HG03135 (cell line): Measurements from ENCODE around the gene NOL3.

Experiments used
- ATAC-seq: cut with Tn5 transposase; IDR thresholded peaks from one replicate; pipeline ENCODE4 v1.9.1; 2021; ENCODE audit warnings: mild to moderate bottlenecking, moderate library complexity; ENCODE audit not compliant: unreplicated experiment

Gene NOL3

DNA sequence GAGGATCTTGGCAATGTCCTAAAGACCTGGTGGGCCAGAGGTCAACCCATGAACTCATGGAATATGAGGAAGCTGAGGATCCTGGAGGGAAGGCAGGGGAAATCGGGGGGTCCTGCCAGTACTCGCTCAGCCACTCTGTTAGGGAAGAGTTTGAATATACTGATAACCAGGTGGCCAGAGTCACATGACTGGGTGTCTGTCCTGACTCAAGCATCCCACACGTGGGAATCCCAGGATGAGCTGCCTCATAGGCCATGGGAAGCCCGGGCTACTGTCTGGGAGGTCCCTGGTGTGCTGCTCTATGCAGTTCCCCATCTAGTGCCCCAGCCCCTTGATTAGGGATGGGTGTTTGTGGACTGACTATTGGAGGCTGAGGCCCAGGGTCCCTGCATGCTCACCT lies 18.0 kb downstream of the NOL3 start:
- ATAC-seq: no peak

DNA sequence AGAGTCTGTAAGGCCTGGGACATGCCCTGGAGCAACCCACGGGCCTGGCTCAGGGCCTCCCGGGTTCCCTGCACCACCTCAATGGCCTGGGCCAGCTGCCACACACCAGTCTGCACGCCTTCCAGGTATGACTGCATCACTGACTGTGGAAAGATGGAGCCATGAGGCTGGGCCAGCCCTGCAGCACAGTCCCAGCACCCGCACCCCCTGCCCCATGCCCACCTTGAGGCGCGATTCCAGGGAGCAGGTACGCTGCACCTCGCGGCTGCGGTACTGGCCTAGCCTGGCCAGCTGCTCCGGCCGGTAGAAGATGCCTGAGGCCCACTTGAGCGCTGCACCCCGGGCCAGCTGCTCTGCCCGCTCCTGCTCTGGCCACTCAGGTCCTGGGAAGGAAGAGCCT lies 18.5 kb downstream of the NOL3 start:
- no peak for ATAC-seq

DNA sequence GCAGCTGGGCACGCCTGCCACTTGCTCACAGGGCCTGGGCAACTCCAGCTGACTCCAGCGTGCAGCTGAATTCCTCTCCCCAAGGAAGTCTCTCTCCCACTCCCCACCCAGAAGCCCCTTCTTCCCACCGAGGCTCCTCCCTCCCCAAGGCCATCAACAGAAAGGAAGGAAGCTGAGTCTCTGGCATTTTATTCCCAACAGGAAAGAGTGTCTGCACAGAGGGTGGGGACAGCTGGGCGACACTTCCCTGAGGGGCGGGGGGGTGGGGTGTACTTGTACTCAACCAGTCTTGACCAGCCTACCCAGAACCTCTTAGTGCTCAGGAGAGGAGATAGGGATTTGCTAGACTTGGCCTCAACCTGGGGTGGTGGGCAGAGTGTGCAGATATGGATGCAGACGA lies 19.7 kb downstream of the NOL3 start, which contains the start of gene EXOC3L1:
TSS of gene EXOC3L1 (minus strand) at position 96 of the 400 bp plus-strand sequence. CDS start 460 bp downstream, outside the sequence.
- ATAC-seq: no peak

DNA sequence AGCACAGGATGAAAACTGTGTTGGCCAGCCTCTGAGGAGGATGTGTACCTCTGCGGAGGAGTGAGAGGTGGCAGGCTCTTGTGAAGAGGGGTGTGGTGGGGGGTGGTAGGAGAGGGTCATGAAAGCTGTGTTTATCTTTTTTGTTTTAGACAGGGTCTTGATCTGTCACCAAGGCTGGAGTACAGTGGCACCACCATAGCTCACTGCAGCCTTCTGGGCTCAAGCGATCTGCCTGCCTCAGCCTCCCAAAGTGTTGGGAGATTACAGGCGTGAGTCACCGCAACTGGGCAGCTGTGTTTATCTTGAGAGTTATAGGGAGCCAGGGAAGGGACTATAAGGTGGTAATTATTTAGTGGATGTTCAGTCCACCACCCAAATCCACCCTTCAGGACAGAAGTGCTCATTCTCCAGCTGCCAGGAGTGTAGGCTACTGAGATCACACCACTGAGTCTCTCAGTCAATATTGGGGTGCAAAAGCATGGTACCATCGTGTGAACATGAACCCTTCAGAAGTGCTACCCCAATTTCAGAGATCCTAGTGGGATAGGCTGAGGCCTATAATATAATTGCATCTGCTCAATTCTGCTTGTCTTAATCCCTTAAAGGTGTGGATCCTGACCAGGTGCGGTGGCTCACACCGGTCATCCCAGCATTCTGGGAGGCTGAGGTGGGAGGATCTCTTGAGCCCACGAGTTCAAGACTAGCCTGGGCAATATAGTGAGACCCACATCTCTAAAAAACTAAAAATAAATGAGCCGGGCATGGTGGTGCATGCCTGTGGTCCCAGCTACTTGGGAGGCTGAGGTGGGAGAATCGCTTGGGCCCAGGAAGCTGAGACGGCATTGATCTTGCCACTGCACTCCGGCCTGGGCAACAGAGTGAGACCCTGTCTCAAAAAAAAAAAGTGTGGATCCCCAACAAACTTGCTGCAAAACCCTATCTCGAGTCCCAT lies 20.4 kb downstream of the NOL3 start:
- no peak for ATAC-seq

DNA sequence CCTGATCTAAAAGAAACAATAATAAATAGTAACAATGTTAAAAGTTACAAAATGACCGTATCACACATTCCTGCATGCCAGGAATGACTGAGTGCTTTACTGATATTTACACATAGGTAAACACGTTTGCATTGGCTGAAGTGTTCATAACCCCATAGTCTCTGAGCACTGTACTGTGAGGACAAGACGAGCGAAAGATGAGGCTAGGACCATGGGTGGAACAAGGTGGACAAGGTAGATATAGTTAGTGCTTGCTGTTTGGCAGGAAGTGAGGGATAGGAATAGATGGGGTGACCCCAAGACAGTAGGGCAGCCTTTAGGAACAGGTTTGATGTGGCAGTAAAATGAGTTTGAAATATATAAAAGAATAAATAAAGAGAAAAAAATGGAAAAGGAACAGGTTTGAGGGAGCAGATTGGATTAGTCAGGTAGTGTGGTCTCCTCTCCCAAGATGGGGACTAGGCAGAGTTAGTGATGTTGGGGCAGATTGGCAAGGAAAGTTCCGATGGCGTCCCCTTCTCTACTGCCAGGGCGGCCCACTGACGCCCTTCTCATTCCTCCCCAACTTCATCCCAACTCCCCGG lies 21.2 kb downstream of the NOL3 start:
- no peak for ATAC-seq

DNA sequence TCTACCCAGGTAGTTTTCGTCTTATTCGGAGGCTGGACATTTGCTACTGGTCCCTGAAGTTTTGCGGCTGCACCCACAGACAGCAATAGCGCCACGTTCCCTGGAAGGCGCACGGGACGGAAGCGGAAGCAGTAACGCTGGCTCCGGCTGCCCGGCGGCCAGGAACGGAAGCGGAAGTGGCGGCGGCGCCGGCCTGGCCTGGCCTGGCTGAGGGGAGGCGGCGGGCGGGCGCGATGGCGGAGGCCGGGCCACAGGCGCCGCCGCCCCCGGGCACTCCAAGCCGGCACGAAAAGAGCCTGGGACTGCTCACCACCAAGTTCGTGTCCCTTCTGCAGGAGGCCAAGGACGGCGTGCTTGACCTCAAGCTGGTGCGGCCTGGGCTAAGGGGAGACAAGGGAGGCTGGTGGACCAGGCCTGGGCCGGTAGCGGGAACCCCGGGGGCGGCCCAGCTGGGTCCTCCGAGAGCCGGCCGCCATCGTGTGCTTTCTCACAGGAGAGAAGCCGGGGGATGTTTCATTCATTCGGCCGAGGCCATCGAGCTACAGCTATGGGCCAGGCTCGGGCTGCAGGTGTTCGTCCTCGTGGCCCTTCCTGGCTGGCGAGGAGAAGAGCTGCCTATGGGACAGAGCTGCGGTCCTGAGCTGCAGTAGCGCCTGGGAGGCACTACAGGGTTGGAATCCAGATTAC lies 21.8 kb downstream of the NOL3 start, which contains the start of gene E2F4:
TSS of gene E2F4 (plus strand) at position 161 of the 687 bp plus-strand sequence. CDS start at position 234, 73 bp downstream.
- peak; percentile 87 for ATAC-seq

DNA sequence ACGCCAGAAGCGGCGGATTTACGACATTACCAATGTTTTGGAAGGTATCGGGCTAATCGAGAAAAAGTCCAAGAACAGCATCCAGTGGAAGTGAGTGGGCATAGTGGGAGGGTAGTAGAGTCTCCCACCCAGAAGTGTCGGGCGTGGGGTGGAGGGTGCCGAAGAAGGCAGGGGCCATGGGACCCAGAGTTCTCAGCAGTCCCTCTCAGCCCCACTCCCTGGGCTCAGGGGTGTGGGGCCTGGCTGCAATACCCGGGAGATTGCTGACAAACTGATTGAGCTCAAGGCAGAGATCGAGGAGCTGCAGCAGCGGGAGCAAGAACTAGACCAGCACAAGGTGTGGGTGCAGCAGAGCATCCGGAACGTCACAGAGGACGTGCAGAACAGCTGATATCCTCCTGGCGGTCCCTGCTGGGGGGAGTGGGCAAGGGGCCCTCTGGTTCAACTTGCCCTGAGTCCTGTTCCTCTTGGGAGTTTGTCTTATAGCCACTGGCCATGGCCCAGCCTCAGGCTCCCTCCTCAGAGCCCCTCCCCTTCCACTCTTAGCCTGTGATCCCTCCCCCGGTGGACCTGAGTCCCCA lies 22.5 kb downstream of the NOL3 start:
- ATAC-seq: peak; percentile 2

DNA sequence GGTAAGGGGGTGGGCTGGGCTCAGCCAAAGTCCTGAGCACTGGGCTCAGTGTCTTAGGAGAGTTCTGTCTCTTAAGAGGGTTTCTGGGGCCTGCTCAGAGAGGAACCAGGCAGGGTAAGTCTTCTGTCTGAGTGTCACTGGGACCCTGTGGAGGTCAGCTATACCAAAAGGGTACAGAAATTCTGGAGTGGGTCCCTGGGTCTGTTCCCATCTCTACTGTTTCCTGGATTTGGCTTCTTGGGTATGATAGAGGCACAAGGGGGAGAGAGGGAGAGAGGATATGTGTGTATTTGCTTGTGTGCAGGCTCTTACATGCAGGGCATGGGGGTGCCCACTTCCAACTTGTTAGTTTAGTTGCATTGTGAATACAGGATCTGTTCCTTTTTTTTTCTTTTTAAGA lies 23.2 kb downstream of the NOL3 start:
- no peak for ATAC-seq

DNA sequence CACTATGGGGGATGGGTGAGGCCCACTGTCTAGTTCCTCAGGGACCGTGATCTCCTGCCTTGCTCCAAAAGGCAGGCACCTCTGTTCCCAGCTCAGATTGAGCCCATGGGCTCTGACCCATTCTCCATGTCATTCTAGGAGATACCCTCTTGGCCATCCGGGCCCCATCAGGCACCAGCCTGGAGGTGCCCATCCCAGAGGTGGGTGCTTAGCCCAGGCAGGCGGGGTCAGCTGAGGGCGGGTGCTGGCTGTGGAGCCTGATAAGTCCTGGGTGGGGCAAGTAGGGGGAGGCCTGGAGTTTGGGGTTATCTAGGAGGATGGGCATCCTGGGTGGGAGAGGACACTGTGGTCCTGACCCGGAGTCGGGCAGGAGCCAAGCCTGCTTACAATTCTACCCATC lies 23.9 kb downstream of the NOL3 start:
- no peak for ATAC-seq

DNA sequence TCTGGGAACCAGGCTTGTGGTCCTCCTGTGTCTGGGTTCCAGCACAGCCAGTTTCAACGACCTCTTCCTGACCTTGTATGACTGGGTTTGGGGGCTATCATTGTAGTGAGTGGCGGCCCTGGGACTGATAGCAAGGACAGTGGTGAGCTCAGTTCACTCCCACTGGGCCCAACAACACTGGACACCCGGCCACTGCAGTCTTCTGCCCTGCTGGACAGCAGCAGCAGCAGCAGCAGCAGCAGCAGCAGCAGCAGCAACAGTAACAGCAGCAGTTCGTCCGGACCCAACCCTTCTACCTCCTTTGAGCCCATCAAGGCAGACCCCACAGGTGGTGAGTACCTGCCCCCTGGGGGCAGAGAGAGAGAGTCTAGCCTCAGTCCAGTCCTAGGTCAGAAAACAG lies 25.3 kb downstream of the NOL3 start:
- no peak for ATAC-seq

DNA sequence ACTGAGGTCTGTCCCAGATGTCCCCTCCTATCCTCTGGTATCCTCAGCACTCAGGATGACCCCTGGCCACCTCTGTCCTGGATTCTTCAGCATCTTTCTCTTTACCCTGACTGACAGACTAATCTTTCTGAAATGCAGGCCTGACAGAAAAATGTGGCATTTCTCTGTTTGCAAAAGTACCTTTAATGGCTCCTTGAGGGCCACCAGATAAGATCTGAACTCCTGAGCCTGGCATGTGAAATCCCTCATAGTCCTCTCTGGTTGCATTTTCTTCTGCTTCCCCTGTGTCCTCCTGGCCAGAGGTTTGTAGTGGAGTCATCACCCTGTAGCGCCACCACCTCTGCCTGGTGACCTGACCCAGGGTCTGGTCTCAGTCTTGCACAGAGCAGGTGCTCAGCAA lies 26.5 kb downstream of the NOL3 start:
- no peak for ATAC-seq

DNA sequence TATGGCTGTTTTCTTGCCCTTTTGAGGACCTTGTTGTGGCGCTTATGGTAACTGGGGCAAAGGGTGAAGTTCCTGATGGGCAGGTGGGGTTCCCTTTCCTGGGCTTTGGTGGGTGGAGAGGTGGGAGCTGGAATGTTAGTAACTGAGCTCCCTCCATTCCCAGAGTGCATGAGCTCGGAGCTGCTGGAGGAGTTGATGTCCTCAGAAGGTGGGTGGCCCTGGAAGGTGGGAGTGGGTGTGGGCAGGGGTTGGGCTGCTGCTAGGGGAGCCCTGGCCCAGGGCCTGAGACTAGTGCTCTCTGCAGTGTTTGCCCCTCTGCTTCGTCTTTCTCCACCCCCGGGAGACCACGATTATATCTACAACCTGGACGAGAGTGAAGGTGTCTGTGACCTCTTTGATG lies 27.4 kb downstream of the NOL3 start:
- no peak for ATAC-seq

DNA sequence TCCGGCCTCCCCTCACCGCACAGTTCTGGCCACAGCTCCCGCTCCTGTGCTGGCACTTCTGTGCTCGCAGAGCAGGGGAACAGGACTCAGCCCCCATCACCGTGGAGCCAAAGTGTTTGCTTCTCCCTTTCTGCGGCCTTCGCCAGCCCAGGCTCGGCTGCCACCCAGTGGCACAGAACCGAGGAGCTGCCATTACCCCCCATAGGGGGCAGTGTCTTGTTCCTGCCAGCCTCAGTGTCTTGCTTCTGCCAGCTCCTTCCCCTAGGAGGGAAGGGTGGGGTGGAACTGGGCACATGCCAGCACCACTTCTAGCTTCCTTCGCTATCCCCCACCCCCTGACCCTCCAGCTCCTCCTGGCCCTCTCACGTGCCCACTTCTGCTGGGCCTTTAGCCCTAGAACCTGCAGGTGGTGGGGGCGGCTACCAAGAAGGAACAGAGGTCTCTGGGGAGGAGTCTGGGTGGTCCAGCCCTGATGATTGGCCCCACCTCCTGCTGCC lies 27.9 kb downstream of the NOL3 start:
- ATAC-seq: no peak

DNA sequence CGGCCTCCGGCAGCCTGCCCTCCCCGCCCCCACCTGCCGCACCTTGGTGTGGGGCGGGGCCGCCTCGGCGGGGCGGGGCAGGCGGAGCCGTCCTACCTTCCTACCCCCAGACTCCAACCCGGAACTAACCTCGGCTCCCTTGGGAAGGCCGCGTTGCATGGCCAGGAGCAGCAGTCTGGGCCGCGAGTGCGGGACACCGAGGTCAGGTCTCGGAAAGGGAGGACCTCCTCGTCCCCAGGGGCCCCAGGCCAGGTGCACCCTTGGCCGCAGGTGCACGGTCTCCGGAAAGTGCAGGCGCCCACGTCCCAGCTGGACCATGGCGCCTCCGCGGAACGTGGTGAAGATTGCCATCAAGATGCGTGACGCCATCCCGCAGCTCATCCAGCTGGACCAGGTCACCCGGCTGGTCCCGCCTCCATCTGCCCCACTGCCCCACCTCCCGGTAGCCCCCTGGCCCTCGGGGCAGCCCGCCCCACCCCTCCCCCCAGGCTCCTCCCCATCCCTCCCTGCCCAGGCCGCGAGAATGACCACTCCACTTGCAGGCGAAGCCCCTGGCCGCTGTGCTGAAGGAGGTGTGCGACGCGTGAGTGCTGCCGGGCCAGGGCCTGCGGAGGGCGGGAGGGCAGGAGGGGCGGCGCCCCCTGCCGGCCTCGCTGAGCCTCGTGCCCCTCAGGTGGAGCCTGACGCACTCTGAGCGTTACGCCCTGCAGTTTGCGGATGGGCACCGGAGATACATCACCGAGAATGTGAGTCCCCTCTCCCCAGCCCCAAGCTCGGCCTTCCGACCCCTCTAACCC lies 28.9 kb downstream of the NOL3 start, which contains the start of gene ELMO3:
TSS of gene ELMO3 (plus strand) at position 121 of the 797 bp plus-strand sequence. CDS start at position 317, 196 bp downstream.
- ATAC-seq: no peak

DNA sequence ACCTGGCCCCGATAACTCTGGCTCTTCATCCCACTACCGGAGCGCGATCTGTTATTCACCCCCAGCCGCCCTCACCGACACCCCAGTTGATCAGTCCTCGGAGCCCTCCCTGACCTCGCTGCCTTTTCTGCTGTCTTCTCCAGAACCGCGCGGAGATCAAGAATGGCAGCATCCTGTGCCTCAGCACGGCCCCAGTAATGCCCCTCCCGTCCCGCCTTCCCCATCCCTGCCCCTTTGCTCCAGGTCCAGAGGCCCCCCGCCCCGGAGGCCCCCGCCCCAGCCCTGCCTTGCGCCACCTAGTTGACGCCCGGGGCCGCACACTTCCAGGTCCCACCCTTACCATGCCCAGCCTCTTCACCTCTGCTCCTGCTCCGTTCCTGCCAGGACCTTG lies 29.5 kb downstream of the NOL3 start:
- ATAC-seq: no peak

DNA sequence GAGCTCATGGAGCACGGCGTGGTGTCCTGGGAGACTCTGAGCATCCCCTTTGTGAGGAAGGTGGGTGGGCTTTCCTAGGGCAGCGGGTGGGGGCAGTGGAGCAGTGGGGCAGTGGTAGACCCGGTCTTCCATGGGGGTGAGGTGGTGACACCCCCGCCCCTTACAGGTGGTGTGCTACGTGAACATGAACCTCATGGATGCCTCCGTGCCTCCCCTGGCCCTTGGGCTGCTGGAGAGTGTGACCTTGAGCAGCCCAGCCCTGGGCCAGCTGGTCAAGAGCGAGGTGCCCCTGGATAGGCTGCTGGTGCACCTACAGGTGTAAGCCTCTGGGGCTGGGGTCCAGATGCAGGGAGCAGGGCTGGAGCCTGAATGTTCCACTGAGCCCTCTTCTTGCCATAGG lies 30.2 kb downstream of the NOL3 start:
- ATAC-seq: no peak

DNA sequence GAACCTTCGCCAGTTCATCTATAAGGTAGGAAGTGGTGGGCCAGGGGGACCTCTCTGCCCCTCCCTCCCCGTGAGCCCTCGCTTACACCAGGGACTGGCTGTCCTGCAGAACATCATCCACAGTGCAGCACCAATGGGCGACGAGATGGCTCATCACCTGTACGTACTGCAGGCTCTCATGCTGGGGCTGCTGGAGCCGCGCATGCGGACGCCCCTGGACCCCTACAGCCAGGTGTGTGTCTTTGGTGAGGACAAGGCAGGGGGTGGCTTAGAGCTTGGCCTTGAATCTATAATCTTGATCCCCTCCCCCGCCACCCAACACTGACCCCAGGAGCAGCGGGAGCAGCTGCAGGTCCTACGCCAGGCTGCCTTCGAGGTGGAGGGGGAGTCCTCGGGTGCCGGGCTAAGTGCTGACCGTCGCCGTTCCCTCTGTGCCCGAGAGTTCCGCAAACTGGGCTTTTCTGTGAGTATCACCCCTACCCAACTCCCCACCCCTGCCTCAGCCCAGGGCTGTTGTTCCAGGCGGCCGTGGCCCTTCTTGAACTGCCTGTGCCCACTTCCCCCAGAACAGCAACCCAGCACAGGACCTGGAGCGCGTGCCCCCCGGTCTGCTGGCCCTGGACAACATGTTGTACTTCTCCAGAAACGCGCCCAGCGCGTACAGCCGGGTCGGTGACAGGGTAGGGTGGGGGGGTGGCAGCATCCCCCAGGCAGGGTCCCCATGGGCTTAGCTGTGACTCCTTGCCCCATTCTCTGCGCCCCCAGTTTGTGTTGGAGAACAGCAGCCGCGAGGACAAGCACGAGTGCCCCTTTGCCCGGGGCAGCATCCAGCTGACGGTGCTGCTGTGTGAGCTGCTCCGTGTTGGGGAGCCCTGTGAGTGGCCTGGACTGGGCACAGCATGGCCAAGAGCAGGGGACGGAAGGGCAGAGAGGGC lies 31.3 kb downstream of the NOL3 start:
- ATAC-seq: no peak

DNA sequence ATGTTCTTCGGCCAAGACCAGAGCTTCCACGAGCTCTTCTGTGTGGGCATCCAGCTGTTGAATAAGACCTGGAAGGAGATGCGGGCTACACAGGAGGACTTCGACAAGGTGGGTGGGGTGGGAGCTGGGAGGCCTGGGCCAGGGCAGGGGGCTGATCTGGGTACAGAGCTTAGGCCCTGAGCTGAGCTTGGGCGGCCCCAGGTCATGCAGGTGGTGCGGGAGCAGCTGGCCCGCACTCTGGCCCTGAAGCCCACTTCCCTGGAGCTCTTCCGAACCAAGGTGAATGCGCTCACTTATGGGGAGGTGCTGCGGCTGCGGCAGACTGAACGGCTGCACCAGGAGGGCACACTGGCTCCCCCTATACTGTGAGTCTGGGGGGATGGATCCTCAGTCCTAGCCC lies 32.1 kb downstream of the NOL3 start:
- no peak for ATAC-seq

DNA sequence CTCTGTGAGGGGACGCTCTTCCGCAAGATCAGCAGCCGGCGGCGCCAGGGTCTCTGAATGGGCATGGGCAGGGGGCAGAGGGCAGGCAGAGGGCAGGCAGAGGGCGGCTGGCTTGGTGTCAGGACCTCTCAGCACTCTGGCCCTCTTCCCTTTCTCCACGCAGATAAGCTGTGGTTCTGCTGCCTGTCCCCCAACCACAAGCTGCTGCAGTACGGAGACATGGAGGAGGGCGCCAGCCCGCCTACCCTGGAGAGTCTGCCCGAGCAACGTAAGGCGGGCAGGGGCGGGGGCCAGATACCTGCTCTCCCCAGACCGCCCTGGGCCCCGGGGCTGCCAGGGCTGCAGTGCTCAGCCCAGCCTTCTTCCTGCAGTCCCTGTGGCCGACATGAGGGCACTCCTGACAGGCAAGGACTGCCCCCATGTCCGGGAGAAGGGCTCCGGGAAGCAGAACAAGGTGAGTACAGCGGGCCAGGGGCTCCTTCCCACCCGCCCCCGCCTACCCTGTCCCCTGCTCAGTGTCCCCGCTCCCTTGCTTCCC lies 32.7 kb downstream of the NOL3 start:
- ATAC-seq: no peak
